MCF 10A (cell line): ENCODE measurements around the gene HIGD1A. TPM values are rescaled to one million over a fixed set of nuclear protein-coding genes. Genes with fewer than 3 reads are reported as not detected.

Experiments
- Bru-seq: library from RNA; stranded (reverse); fragments of 400-500 nt; gene quantifications from one replicate; lab custom pipeline; 2021; lab: Mats Ljungman, UMichigan
- BruChase-seq, 2 experiments: library from RNA; stranded (reverse); fragments of 400-500 nt; gene quantifications; one replicate each; lab custom pipeline; 2021; lab: Mats Ljungman, UMichigan
- BruUV-seq: library from RNA; stranded (reverse); fragments of 400-500 nt; replicated peaks from 2 replicates; lab custom pipeline; 2021; lab: Mats Ljungman, UMichigan
- CTCF ChIA-PET: fragments of 300-600 bp; sonication (Branson Sonifier 250); formaldehyde crosslinking; extraction: SDS; loops from one replicate; lab custom pipeline; 2021; ENCODE audit warnings: antibody characterized with exemption, inconsistent platforms; lab: Yijun Ruan, JAX
- POLR2A ChIA-PET: fragments of 300-600, 350-650 bp; sonication (Branson Sonifier 250); formaldehyde crosslinking; extraction: SDS; loops from one replicate; lab custom pipeline; 2020; ENCODE audit warnings: antibody characterized with exemption, inconsistent platforms; lab: Yijun Ruan, JAX
- DNase-seq: peaks from one replicate; pipeline ENCODE4 v3.0.0-alpha.2; 2018; ENCODE audit not compliant: unreplicated experiment
- H3K27ac Mint-ChIP-seq: one replicate; pipeline ENCODE4 v1.8.0; 2022; ENCODE audit warnings: mild to moderate bottlenecking, low read depth, mixed read lengths; ENCODE audit not compliant: unreplicated experiment
- H3K27me3 Mint-ChIP-seq: one replicate; pipeline ENCODE4 v1.8.0; 2022; ENCODE audit warnings: mixed read lengths; ENCODE audit not compliant: insufficient read depth, unreplicated experiment
- H3K36me3 Mint-ChIP-seq: one replicate; pipeline ENCODE4 v1.8.0; 2022; ENCODE audit warnings: mild to moderate bottlenecking, moderate library complexity, mixed read lengths; ENCODE audit not compliant: insufficient read depth, unreplicated experiment
- H3K4me1 Mint-ChIP-seq: one replicate; pipeline ENCODE4 v1.8.0; 2022; ENCODE audit warnings: mixed read lengths; ENCODE audit not compliant: insufficient read depth, unreplicated experiment
- H3K4me3 Mint-ChIP-seq: one replicate; pipeline ENCODE4 v1.8.0; 2022; ENCODE audit warnings: mild to moderate bottlenecking, moderate library complexity, mixed read lengths; ENCODE audit not compliant: unreplicated experiment
- H3K9me3 Mint-ChIP-seq: one replicate; pipeline ENCODE4 v1.8.0; 2022; ENCODE audit warnings: mixed read lengths; ENCODE audit not compliant: unreplicated experiment
- CTCF ChIP-seq: fragments of 200-600 bp; IDR thresholded peaks from one replicate; pipeline ENCODE4 v1.8.0; 2022; ENCODE audit warnings: antibody characterized with exemption, mild to moderate bottlenecking; ENCODE audit not compliant: unreplicated experiment
- intact Hi-C: fragments of 100-400 bp; cut with micrococcal nuclease; formaldehyde crosslinking; loops from 2 replicates; pipeline ENCODE4 v1.14.1; 2022
- long read RNA-seq: library from polyadenylated mRNA; stranded (forward); transcript quantifications from one replicate; pipeline ENCODE4 v2.0.0, GENCODE V29; 2022
- total RNA-seq: library from RNA; stranded (reverse); gene quantifications from 2 replicates; pipeline ENCODE4 v1.2.3, GENCODE V29; 2022

The HIGD1A gene
- 140 and 161 TPM in 2 replicates for total RNA-seq
- percentile 98 among the genes with signal in this experiment for Bru-seq, nascent RNA
- BruChase-seq, experiment 1, labeled RNA remaining after a 6-hour chase, result percentile 100 among the genes with signal in this experiment
- BruChase-seq, experiment 2, labeled RNA remaining after a 2-hour chase, result percentile 100 among the genes with signal in this experiment
- long read RNA-seq, transcript HIGD1A-201 (4 exons, 1,373 nt), result major isoform, 624 of 677 reads
- long read RNA-seq, transcript HIGD1A-204 (4 exons, 585 nt), result minor isoform, 5 of 677 reads
- long read RNA-seq, partial matches to known transcripts, result 3 of 677 reads
- long read RNA-seq, other reads (novel, unspliced or antisense), result 39 of 677 reads

- POLR2A ChIA-PET, result interaction anchor here (0.6 to 7.3 kb wide), 23 partner anchors 10 to 895 kb away, joined by 3 to 104 read pairs (median 8); partner anchors contain the start of genes NKTR, SEC22C and SS18L2
- intact Hi-C loops, result loop anchor here (5.0 kb wide), 1 partner anchor 33 kb away; no protein-coding TSS in a partner anchor
- no peak for TF ChIP-seq CTCF
- Mint-ChIP-seq H3K27ac (peak within 1 kb of the TSS; percentile 90), H3K36me3 (peaks cover 32% of the 10 kb centered on the region), H3K4me1 (peaks cover 22% of the 10 kb centered on the region), H3K9me3 (no peaks in the 10 kb centered on the region), H3K4me3 (peak within 1 kb of the TSS; percentile 92), H3K27me3 (no peaks in the 10 kb centered on the region)
- BruUV-seq, result no TSS peak
- peak; percentile 97 for DNase-seq
- CTCF ChIA-PET, result interaction anchor here (0.6 to 1.6 kb wide), 5 partner anchors 9 to 26 kb away, joined by 3 to 5 read pairs (median 3); no protein-coding TSS in a partner anchor
Measured at GRCh38 chr3:42804106-42804830, at the start of gene HIGD1A. HIGD1A (minus strand) TSS chr3:42804490; CDS start chr3:42794253, 10,237 bp downstream.

GRCh38 chr3:42853739-42854302 lies 49.5 kb upstream of the HIGD1A start:
- Mint-ChIP-seq H3K36me3 (no peaks in the 10 kb centered on the region), H3K4me3 (no peak overlapping the region), H3K27me3 (no peaks in the 10 kb centered on the region), H3K4me1 (peaks cover 18% of the 10 kb centered on the region), H3K27ac (no peak overlapping the region), H3K9me3 (peaks cover 7% of the 10 kb centered on the region)
- POLR2A ChIA-PET, result no interaction called here
- no peak for TF ChIP-seq CTCF
- intact Hi-C loops, result no loop called here
- CTCF ChIA-PET, result interaction anchor here (0.7 to 2.0 kb wide), 2 partner anchors 14 to 47 kb away, joined by 4 to 8 read pairs; no protein-coding TSS in a partner anchor
- no TSS peak for BruUV-seq
- no peak for DNase-seq

- intact Hi-C loops, result no loop called here
- POLR2A ChIA-PET, result interaction anchor here (1.0 kb wide), 1 partner anchor 11 kb away, joined by 3 read pairs; no protein-coding TSS in a partner anchor
- DNase-seq, result no peak
- Mint-ChIP-seq H3K4me1 (peaks cover 18% of the 10 kb centered on the region), H3K4me3 (no peak overlapping the region), H3K27me3 (no peaks in the 10 kb centered on the region), H3K36me3 (no peaks in the 10 kb centered on the region), H3K27ac (peak overlapping the region; percentile 82), H3K9me3 (peaks cover 7% of the 10 kb centered on the region)
- no TSS peak for BruUV-seq
- no peak for TF ChIP-seq CTCF
- CTCF ChIA-PET, result interaction anchor here (0.7 to 2.0 kb wide), 3 partner anchors 11 to 48 kb away, joined by 3 to 8 read pairs (median 4); no protein-coding TSS in a partner anchor
Measured at GRCh38 chr3:42853056-42853455, 48.8 kb upstream of the HIGD1A start.
